NCI-H128 (cell line): ENCODE data around the gene CACNA1C.

Source experiments
- DNase-seq: peaks from one replicate; lab custom pipeline; 2025; ENCODE audit not compliant: unreplicated experiment; lab: John Stamatoyannopoulos, UW

The CACNA1C gene

GRCh38 chr12:2493086-2493485 is 440.3 kb downstream of the CACNA1C start:
- DNase-seq: no peak

DNA sequence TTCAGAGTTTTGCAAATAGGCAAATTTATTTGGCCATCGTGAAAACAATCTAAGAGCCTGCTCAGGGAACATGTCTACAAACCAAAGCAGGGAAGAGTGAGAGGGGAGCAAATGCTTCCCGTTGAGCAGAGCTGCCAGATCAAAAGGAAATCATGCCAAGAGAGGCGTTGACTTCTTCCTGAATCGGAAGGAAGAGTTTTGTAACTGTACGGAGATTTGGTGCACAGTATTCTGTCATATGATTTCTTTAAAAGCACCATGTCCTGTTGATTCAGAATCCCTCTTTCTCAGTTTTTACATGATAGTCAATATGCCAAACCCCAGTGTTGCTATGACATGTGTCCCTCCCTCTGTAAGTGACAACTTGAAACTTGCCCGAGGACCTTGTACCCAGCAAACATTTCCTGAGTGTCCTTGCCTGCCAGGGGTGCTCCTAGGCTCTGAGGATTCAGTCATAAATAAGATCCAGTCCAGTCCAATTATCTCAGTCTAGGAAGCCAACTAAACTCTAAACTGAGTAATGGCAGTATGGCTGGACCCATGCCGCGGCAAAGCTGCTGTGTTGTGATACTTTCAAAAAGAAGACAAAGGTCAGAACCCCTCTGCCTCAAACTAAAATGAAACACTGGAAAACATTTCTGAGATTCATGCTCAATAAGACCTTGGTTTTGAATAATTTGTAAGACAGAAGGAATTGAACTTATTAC is 441.9 kb downstream of the CACNA1C start:
- DNase-seq: no peak

- DNase-seq: no peak
Measured at GRCh38 chr12:2495417-2496112, 442.8 kb downstream of the CACNA1C start.

- no peak for DNase-seq
Measured at GRCh38 chr12:2498964-2499500, 446.2 kb downstream of the CACNA1C start.

DNA sequence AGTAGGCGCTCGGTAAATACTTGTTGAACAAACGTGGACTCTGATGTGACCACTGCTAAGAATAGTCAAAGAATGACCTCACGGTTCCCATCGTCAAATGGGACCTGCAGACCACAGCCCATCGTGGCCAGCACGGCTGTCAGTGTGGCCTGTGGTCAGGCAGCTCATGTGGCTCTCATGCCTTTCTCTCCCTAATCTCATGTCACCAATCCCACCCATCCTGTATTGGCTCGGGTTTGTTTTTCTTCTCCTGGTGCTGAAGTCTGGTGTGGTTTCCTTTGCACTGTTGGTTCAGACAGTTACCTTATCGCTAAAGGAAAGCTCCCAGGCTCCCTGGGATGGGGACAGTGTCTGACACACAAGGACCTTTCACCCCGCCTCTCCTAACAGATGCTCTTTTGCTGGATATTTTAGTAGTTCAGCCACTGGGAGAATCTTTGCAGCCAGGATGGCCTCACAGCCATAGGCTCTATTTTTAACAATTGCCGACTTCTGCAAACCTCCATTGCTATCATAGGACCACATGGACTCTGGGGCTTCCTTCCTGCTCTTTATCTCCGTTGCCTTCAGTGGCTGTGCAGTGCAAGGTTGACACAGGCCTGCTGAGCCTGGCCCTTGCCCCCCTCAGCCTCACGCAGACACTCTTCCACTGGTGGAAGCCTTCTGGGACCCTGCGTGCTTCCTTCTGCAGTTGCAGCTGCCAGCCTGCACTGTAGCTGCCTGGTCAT is 448.8 kb downstream of the CACNA1C start:
- DNase-seq: no peak

DNA sequence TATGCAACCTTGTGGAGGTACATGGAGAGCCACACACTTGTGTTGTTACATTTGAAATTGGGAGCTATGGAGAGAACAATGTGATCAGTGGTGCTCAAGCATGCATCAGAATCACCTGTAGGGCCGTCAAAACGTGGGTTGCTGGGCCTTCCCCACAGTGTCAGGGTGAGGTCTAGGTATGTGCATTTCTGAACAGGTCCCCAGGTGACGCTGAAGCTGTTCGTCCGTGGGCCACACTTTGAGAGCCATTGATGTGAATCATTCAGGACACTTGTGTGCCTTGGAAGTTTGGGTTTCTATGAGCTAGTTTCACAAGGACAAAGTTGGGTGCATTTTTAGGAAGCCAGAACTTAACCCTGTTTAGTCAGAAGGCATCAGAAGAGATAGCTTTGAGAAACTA is 450.2 kb downstream of the CACNA1C start:
- no peak for DNase-seq

DNA sequence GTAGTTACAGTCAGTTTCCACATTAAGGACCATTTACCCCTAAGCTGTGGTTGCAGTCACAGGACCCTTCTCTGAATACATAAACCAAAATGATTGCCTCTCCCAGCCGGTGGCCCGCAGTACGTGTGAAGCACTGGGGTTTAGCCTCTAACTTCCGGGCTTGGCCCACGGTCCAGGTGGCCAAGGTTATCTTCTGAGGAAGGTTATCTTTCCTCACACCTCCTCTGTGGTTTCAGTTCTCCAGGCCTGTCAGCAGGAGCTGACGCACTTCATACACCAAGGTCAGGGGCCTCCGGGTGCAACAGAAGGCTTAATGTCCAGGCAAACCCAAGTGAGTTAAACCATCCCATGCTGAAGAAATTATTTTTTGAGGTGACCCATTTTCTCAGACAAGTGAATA is 451.0 kb downstream of the CACNA1C start:
- no peak for DNase-seq

GRCh38 chr12:2504577-2504976 is 451.8 kb downstream of the CACNA1C start:
- no peak for DNase-seq

DNA sequence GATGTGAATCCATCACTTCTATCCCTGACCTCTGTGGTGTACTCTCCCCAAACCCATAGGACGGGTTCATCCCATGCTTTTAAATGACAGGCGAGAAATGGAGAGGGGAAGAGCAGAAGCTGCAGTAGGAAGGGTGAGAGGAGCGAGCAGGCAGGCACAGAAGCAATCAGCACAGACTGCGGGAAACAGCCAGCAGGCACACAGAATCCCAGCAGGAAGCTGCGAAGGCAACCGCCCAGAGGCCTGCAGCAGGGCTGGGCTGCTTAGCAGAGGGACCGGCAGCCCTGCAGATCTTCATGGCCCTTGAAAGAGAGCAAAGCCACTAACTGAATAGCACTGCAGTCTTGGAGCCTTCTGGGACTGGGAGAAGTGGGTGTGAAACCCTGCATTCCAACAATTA is 455.0 kb downstream of the CACNA1C start:
- no peak for DNase-seq

DNA sequence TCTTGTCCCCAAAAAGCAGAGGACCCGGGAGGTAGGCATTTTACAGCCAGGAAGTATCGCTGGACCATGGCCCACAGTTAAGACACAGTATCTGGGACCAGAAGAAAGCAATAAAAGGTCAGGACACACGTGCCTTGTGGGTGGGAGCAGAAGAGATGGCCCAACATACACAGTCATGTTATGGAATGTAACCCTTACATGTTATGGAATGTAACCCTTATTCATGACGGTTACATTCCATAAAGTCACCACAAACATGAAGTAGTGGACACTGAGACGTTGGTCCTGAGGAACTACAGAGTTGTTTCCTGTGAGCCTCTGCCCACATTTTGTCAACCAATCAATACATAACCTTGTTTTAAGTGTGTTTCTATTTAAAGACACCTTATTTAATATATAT is 456.4 kb downstream of the CACNA1C start:
- DNase-seq: no peak

DNA sequence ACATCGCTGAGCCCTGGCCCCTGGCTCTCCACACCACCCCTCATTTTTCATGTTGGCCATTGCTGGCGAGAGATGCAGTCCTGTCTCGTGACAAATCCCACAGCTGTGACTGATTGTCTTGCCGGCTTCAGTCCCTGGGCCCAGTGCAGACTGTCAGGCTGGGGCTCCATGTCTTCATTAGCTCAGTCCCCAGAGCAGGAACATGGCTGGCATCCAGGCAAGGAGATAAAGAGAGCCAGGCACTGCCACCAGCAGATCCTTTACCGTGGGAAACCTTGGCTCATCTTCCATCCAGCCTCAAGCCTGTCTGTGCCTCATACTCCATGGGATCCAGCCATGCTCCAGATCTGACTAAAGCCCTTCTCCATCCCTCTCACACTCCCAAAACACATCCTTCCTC is 457.3 kb downstream of the CACNA1C start:
- no peak for DNase-seq

GRCh38 chr12:2513141-2514037 is 460.6 kb downstream of the CACNA1C start:
- no peak for DNase-seq

GRCh38 chr12:2514038-2514340 is 461.2 kb downstream of the CACNA1C start:
- peak; percentile 53 for DNase-seq

GRCh38 chr12:2520722-2521246 is 468.0 kb downstream of the CACNA1C start:
- DNase-seq: no peak

DNA sequence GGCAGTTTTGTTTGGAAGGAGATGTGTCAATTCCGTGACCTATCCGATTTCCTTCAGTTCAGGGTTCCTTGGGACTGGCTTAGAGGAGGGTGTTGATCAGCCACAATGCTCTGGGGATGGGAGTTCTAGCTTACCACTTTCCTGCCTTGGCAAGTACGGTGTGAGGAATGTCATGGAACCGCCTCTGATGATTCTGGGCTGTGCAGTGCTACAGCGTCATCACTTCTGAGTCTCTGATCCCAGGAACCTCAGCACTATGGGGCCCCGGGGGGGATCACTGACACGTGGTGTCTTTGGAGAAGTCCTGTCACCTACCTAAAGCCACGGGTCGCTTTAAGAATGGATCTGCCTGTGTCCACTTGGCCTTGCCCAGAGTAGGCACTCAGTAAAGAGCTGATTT is 470.5 kb downstream of the CACNA1C start:
- no peak for DNase-seq

- DNase-seq: no peak
Measured at GRCh38 chr12:2523844-2524243, 471.1 kb downstream of the CACNA1C start.

- DNase-seq: no peak
Measured at GRCh38 chr12:2526371-2526770, 473.6 kb downstream of the CACNA1C start.

DNA sequence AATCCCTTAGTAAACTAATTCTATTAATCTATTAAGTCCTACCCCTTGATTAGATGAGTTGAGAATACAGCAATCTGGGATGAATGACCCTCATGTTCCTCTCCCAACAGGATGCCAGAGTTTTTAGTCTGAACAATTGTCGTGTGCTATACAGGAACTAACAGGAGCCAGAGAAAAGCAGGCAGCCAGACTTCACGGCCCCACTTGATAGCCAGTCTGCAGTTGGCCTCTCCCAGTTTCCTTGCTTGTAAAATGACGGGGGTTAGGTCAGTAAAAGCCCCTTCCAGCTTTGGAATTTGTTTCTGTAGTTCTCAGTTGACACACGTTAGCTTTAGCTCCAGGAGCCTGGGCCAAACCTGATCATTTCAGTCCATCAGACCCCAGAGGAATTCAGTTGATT is 475.2 kb downstream of the CACNA1C start:
- DNase-seq: no peak

- DNase-seq: no peak
Measured at GRCh38 chr12:2529807-2530206, 477.0 kb downstream of the CACNA1C start.

DNA sequence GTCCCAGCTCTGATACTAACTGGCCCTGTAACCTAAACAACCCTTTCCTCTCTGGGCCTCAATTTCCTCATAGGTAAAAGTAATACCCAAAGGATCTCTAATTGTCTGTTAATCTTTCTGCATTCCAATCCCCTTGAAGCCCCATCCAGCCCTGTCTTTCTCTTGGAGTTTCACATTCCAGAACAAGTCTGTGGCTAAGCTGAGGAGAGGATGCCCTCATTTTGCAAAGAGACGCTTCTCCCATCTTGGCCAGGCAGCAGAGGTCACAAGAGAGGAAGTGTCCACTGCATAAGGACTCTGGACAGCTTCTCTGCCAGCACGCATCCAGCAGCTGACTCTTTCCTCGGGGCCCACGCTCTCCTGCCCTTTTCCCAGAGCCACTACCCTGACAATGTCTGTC is 478.6 kb downstream of the CACNA1C start:
- no peak for DNase-seq

- DNase-seq: no peak
Measured at GRCh38 chr12:2533036-2533435, 480.2 kb downstream of the CACNA1C start.
